ENCODE results near the gene SMIM1. TPM values are rescaled to one million over a fixed set of nuclear protein-coding genes. Genes with fewer than 3 reads are reported as not detected.

Gene SMIM1
- total RNA-seq, 6 donors from 2014 or later: 2.8 to 20.8 (median 13.5) TPM

- no peak for TF ChIP-seq POLR2A (IDR thresholded peaks at IDR 0.05)
- no peak for TF ChIP-seq EP300 (IDR thresholded peaks at IDR 0.05)
- TF ChIP-seq, protein P1, sequence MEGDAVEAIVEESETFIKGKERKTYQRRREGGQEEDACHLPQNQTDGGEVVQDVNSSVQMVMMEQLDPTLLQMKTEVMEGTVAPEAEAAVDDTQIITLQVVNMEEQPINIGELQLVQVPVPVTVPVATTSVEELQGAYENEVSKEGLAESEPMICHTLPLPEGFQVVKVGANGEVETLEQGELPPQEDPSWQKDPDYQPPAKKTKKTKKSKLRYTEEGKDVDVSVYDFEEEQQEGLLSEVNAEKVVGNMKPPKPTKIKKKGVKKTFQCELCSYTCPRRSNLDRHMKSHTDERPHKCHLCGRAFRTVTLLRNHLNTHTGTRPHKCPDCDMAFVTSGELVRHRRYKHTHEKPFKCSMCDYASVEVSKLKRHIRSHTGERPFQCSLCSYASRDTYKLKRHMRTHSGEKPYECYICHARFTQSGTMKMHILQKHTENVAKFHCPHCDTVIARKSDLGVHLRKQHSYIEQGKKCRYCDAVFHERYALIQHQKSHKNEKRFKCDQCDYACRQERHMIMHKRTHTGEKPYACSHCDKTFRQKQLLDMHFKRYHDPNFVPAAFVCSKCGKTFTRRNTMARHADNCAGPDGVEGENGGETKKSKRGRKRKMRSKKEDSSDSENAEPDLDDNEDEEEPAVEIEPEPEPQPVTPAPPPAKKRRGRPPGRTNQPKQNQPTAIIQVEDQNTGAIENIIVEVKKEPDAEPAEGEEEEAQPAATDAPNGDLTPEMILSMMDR (IDR thresholded peaks at IDR 0.05): no peak
- TF ChIP-seq POLR2AphosphoS5 (IDR thresholded peaks at IDR 0.05): no peak
These were observed 47.8 kb downstream of the SMIM1 start for GRCh38 chr1:3820316-3820715.

DNA sequence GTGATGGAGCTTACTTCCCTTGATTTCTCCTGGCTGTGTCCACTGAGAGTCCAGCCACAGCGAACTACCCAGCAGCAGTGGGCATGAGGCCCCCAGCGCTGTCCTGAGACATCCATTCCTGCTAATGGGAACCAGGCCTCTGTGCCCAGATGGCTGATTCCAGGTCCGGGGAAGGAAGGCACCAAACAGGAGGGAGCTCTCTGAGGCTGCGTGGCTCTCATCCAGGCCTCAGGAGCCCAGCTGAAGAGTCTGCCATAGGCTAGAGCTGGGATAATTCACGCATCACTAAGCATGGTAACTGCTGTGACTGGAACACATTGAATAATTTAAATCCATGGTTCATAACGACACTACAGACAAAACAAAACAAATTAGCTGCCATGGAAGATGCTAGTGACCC is 48.5 kb downstream of the SMIM1 start:
- H3K27me3 ChIP-seq: no peaks in the 10 kb centered on the region
- DNase-seq (no peak), ATAC-seq (ENCODE audit: low FRiP score in 2 of 2) (no peak)
- no peaks in the 10 kb centered on the region for H3K9me3 ChIP-seq
- H3K27ac ChIP-seq: no peak overlapping the region
- TF ChIP-seq EP300 (IDR thresholded peaks at IDR 0.05) (no peak), POLR2A (IDR thresholded peaks at IDR 0.05) (no peak), POLR2AphosphoS5 (IDR thresholded peaks at IDR 0.05) (no peak)
- TF ChIP-seq, protein P1 (IDR thresholded peaks at IDR 0.05): no peak
- WGBS, 2 donors: 87 to 90% methylated on average over 6 of the region's 6 CpGs
- no peak overlapping the region for H3K4me3 ChIP-seq
- H3K4me1 ChIP-seq: no peaks in the 10 kb centered on the region
- peaks cover 16 to 83% (median 56%) of the 10 kb centered on the region in 4 donors for H3K36me3 ChIP-seq

More at GRCh38 chr1:3820316-3820715, 47.8 kb downstream of the SMIM1 start:
- DNase-seq: no peak
- H3K4me1 ChIP-seq: no peaks in the 10 kb centered on the region
- WGBS, 2 donors: 85 to 93% methylated on average over 8 of the region's 8 CpGs
- H3K4me3 ChIP-seq: no peak overlapping the region
- H3K9me3 ChIP-seq: no peaks in the 10 kb centered on the region
- no peak overlapping the region for H3K27ac ChIP-seq
- no peak for ATAC-seq (ENCODE audit: low FRiP score in 2 of 2)
- H3K27me3 ChIP-seq: no peaks in the 10 kb centered on the region
- H3K36me3 ChIP-seq: peaks cover 11 to 83% (median 56%) of the 10 kb centered on the region in 4 donors

DNA sequence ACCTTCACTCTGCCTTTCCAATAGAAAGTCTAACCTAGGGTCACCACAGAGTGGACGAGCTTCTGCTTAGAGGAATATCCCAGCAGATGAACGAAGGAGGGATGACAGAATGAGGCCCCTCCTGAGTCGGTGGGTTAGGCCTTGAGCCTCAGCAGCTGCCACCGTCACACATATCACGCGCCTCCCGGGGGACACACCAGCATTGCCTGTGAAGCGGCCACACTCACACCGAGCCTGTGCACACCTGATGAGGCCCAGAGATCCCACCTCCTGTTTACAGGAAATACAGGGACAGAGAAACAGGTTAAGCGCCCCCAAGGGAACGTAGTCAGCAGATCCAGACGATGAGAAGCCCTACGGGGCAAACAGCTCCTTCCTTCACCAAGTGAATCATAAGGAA is 48.9 kb downstream of the SMIM1 start:
- TF ChIP-seq POLR2A (IDR thresholded peaks at IDR 0.05): no peak
- TF ChIP-seq EP300 (IDR thresholded peaks at IDR 0.05): no peak
- TF ChIP-seq POLR2AphosphoS5 (IDR thresholded peaks at IDR 0.05): no peak
- TF ChIP-seq, protein P1 (IDR thresholded peaks at IDR 0.05): no peak
- DNase-seq: no peak
- no peak for ATAC-seq (ENCODE audit: low FRiP score in 2 of 2)
- H3K27me3 ChIP-seq: no peaks in the 10 kb centered on the region
- WGBS, 2 donors: 90 to 92% methylated on average over 13 of the region's 13 CpGs
- H3K4me1 ChIP-seq: no peaks in the 10 kb centered on the region
- peaks cover 18 to 83% (median 57%) of the 10 kb centered on the region in 4 donors for H3K36me3 ChIP-seq
- H3K9me3 ChIP-seq: no peaks in the 10 kb centered on the region
- H3K27ac ChIP-seq: no peak overlapping the region
- no peak overlapping the region for H3K4me3 ChIP-seq

- TF ChIP-seq POLR2A (IDR thresholded peaks at IDR 0.05) (no peak), EP300 (IDR thresholded peaks at IDR 0.05) (no peak), POLR2AphosphoS5 (IDR thresholded peaks at IDR 0.05) (no peak)
- TF ChIP-seq, protein P1 (IDR thresholded peaks at IDR 0.05): no peak
- Histone ChIP-seq H3K27ac (no peak overlapping the region), H3K36me3 (peaks cover 18 to 83% (median 60%) of the 10 kb centered on the region in 4 donors), H3K27me3 (no peaks in the 10 kb centered on the region), H3K4me3 (no peak overlapping the region), H3K9me3 (no peaks in the 10 kb centered on the region), H3K4me1 (no peaks in the 10 kb centered on the region)
- 88 to 89% methylated on average over 15 of the region's 15 CpGs for WGBS, 2 donors
- ATAC-seq (ENCODE audit: low FRiP score in 2 of 2) (no peak), DNase-seq (no peak)
These were observed 49.4 kb downstream of the SMIM1 start for GRCh38 chr1:3821908-3822307.

DNA sequence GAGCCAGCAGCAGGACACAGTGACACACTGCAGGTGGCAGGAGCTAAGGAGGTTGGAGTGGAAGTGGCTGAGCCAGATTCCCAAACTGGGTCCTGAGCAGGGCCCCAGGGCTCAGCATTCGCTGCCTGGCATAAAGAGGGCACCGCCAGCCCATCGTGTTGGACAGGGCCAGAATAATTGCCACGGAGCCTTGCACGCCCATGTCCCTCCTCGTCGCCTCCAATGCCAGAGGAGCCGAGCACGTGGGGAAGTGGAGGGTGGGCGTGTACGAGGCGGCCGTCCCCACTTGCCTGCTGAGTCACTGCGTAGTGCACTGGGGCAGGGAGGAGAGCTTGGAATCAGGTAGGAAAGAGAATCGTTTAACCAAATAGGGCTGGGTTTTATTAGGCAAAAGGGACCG is 49.9 kb downstream of the SMIM1 start:
- H3K9me3 ChIP-seq: no peaks in the 10 kb centered on the region
- H3K4me1 ChIP-seq: no peaks in the 10 kb centered on the region
- H3K27ac ChIP-seq: no peak overlapping the region
- WGBS, 2 donors: 85 to 86% methylated on average over 16 of the region's 16 CpGs
- H3K27me3 ChIP-seq: no peaks in the 10 kb centered on the region
- no peak overlapping the region for H3K4me3 ChIP-seq
- no peak for ATAC-seq (ENCODE audit: low FRiP score in 2 of 2)
- TF ChIP-seq POLR2AphosphoS5 (IDR thresholded peaks at IDR 0.05) (no peak), POLR2A (IDR thresholded peaks at IDR 0.05) (no peak), EP300 (IDR thresholded peaks at IDR 0.05) (no peak)
- TF ChIP-seq, protein P1 (IDR thresholded peaks at IDR 0.05): no peak
- H3K36me3 ChIP-seq: peaks cover 18 to 88% (median 63%) of the 10 kb centered on the region in 4 donors
- DNase-seq: no peak
